GM18505 (cell line): Measurements from ENCODE around the gene CELSR1.
"Not testable (repeated sequence)": the region's sequence is repeated elsewhere in the genome, so short reads cannot be mapped to it uniquely, and the experiment has no call there.

Source experiments
- ATAC-seq: cut with Tn5 transposase; IDR thresholded peaks from one replicate; pipeline ENCODE4 v1.9.1; 2021; ENCODE audit not compliant: unreplicated experiment
- POLR2A ChIP-seq: IDR thresholded peaks from 4 replicates; pipeline ENCODE4 v1.6.1; 2011; ENCODE audit warnings: borderline replicate concordance; ENCODE audit not compliant: insufficient read depth, insufficient read length; ENCODE audit errors: extremely low read depth

The CELSR1 gene

GRCh38 chr22:46320716-46321386 is 216.6 kb downstream of the CELSR1 start:
- TF ChIP-seq POLR2A, result no peak
- no peak for ATAC-seq

GRCh38 chr22:46320166-46320710 is 217.2 kb downstream of the CELSR1 start:
- TF ChIP-seq POLR2A, result no peak
- ATAC-seq, result no peak

GRCh38 chr22:46319319-46319718 is 218.1 kb downstream of the CELSR1 start:
- no peak for TF ChIP-seq POLR2A
- ATAC-seq, result no peak

- no peak for ATAC-seq
- TF ChIP-seq POLR2A, result no peak
Observed at GRCh38 chr22:46318576-46318975, 218.8 kb downstream of the CELSR1 start.

- TF ChIP-seq POLR2A, result no peak
- ATAC-seq, result no peak
Observed at GRCh38 chr22:46317646-46318045, 219.8 kb downstream of the CELSR1 start.

GRCh38 chr22:46315976-46316375 is 221.4 kb downstream of the CELSR1 start:
- ATAC-seq, result no peak
- TF ChIP-seq POLR2A, result no peak

GRCh38 chr22:46312848-46313247 is 224.6 kb downstream of the CELSR1 start:
- not testable (repeated sequence) for ATAC-seq

GRCh38 chr22:46312056-46312455 is 225.4 kb downstream of the CELSR1 start:
- TF ChIP-seq POLR2A, result no peak
- no peak for ATAC-seq
